ENCODE data around the gene ANKRD23.

ANKRD23 gene

DNA sequence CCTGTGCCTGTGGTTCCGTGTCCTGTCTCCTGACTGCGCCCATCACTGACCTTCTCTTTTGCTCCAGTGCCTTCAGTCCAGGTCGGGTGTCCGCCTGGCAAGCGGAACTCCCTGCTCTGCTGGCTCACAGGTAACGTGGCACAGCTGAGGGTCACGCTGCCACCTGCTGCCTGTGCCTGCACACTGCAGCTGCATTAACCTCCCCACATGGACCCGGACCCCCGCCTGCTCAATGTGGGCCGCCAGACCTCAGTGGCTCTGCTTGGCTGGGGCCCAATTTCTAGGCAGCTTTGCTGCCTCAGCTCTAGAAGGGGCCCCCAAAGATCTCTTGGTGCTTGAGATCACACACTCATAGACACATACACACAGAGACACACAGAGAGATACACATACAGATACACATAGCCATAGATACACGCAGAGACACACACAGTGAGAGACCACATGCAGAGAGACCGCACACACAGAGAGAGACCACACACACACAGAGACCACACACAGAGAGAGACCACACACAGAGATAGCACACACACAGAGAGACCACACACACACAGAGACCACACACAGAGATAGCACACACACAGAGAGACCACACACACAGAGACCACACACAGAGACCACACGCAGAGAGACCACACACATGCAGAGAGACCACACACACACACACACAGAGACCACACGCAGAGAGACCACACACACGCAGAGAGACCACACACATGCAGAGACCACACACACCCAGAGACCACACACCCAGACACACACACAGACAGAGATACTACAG lies 42.6 kb downstream of the ANKRD23 start:
- POLR2A ChIA-PET: no interaction called here
- CTCF ChIA-PET: interaction anchor here (1.0 to 1.8 kb wide), 4 partner anchors 9 to 38 kb away, joined by 5 to 7 read pairs (median 5); partner anchors contain the start of gene CNNM3
- DNase-seq (ENCODE audit: extremely low spot score): peak; percentile 74

DNA sequence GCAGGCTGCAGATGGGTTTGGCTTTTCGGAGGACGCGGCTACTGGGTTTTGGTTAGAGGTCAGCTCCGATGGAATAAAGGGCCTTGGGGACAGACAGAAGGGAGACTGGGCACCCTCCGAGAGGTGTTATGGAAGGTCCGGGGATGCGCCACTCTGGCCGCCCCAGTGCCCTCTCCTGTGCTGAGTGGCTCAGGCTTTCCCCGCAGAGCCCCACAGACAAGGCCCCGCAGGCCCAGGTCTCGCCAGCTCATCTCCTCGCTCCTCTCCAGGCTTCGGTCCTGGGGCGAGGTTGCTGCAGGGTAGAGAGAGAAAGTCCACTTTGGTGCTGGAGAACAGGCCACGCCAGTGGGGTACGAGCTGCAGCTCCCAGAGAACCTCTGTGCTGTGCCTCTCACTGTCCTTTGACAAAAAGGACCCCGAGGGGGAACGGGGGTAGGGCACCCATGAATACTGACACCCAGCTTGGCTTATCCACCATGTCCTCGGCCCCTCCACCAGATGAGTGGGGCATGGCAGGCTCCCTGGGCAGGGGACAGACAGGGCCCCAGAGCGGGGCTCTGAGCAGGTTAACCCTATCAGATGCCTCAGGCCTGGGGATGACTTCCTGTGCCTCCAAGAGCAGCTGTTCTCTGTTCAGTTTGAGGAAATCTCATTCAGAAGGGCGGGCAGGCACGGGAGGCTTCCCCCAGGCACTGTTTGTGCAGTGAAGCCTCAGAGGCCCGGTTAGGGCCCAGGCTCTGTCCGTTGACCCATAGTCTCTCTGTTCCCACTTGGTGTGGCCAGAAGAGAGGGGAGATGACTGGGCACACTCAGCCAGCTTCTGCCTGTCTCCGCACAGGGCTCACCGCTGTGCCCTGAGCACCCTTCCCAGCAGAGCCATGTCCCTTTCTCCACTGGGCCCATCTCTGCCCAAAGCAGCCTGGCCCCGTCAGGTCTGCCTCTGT lies 43.5 kb downstream of the ANKRD23 start:
- no peak for DNase-seq (ENCODE audit: extremely low spot score)
- ChIA-PET POLR2A (no interaction called here), CTCF (interaction anchor here (1.0 to 1.8 kb wide), 6 partner anchors 8 to 37 kb away, joined by 4 to 7 read pairs (median 5); partner anchors contain the start of gene CNNM3)
- TF ChIP-seq TARDBP (IDR thresholded peaks at IDR 0.05) (no peak), LEF1 (IDR thresholded peaks at IDR 0.05; ENCODE audit: borderline replicate concordance) (no peak), FOXM1 (IDR thresholded peaks at IDR 0.05; ENCODE audit: borderline replicate concordance) (no peak)

More for the DNA sequence above, 42.6 kb downstream of the ANKRD23 start:
- TF ChIP-seq SP1 (IDR thresholded peaks at IDR 0.05): no peak
- TF ChIP-seq BHLHE40 (IDR thresholded peaks at IDR 0.05; ENCODE audit: borderline replicate concordance): no peak
- TF ChIP-seq ARNT (IDR thresholded peaks at IDR 0.05): no peak
- TF ChIP-seq NFRKB (IDR thresholded peaks at IDR 0.05): no peak
- no peak for TF ChIP-seq ELF4 (IDR thresholded peaks at IDR 0.05)
- TF ChIP-seq L3MBTL2 (conservative IDR thresholded peaks at IDR 0.05): no peak
- TF ChIP-seq ZNF384 (IDR thresholded peaks at IDR 0.05): no peak
- TF ChIP-seq CTBP1 (IDR thresholded peaks at IDR 0.05; ENCODE audit: borderline replicate concordance): no peak
- no peak for TF ChIP-seq PKNOX1 (IDR thresholded peaks at IDR 0.05)
- TF ChIP-seq FOXK2 (IDR thresholded peaks at IDR 0.05): no peak
- TF ChIP-seq TARDBP (IDR thresholded peaks at IDR 0.05): no peak
- TF ChIP-seq LEF1 (IDR thresholded peaks at IDR 0.05; ENCODE audit: borderline replicate concordance): no peak
- no peak for TF ChIP-seq FOXM1 (IDR thresholded peaks at IDR 0.05; ENCODE audit: borderline replicate concordance)
- no peak for TF ChIP-seq HDGF (IDR thresholded peaks at IDR 0.05; ENCODE audit: borderline replicate concordance)
- TF ChIP-seq SUZ12 (IDR thresholded peaks at IDR 0.05): no peak

DNA sequence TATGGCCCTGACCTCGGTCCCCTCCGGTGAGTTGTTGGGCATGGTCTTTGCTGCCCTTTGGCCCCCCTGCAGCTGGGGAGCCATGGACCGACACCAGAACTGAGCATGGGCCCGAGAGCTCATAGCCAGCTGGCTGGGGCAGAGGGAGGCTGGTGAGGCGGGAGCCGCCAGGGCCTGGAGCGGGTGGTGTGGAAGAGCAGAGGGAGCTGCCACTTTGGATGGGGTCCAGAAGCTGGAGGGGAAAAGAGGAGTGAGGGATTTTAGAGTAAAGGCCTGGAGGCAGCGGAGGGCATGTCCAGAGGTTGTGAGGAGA lies 44.2 kb downstream of the ANKRD23 start:
- TF ChIP-seq BHLHE40 (IDR thresholded peaks at IDR 0.05; ENCODE audit: borderline replicate concordance) (no peak), PKNOX1 (IDR thresholded peaks at IDR 0.05) (no peak), FOXM1 (IDR thresholded peaks at IDR 0.05; ENCODE audit: borderline replicate concordance) (no peak), HDGF (IDR thresholded peaks at IDR 0.05; ENCODE audit: borderline replicate concordance) (no peak), LEF1 (IDR thresholded peaks at IDR 0.05; ENCODE audit: borderline replicate concordance) (no peak), L3MBTL2 (conservative IDR thresholded peaks at IDR 0.05) (no peak), SP1 (IDR thresholded peaks at IDR 0.05) (no peak), FOXK2 (IDR thresholded peaks at IDR 0.05) (no peak), NFRKB (IDR thresholded peaks at IDR 0.05) (no peak), TARDBP (IDR thresholded peaks at IDR 0.05) (no peak), ELF4 (IDR thresholded peaks at IDR 0.05) (no peak)
- no peak for DNase-seq (ENCODE audit: extremely low spot score)
- CTCF ChIA-PET: interaction anchor here (1.0 to 1.8 kb wide), 3 partner anchors 14 to 35 kb away, joined by 4 to 7 read pairs (median 4); no protein-coding TSS in a partner anchor
- POLR2A ChIA-PET: no interaction called here

- TF ChIP-seq ZNF384 (IDR thresholded peaks at IDR 0.05) (no peak), SP1 (IDR thresholded peaks at IDR 0.05) (no peak), CTBP1 (IDR thresholded peaks at IDR 0.05; ENCODE audit: borderline replicate concordance) (no peak), FOXA1 (IDR thresholded peaks at IDR 0.05) (no peak), ELF4 (IDR thresholded peaks at IDR 0.05) (no peak), FOXM1 (IDR thresholded peaks at IDR 0.05; ENCODE audit: borderline replicate concordance) (no peak), ARNT (IDR thresholded peaks at IDR 0.05) (no peak), PKNOX1 (IDR thresholded peaks at IDR 0.05) (no peak), HDGF (IDR thresholded peaks at IDR 0.05; ENCODE audit: borderline replicate concordance) (no peak), TARDBP (IDR thresholded peaks at IDR 0.05) (no peak), SUZ12 (IDR thresholded peaks at IDR 0.05) (no peak), BHLHE40 (IDR thresholded peaks at IDR 0.05; ENCODE audit: borderline replicate concordance) (no peak), NFRKB (IDR thresholded peaks at IDR 0.05) (no peak), L3MBTL2 (conservative IDR thresholded peaks at IDR 0.05) (no peak), LEF1 (IDR thresholded peaks at IDR 0.05; ENCODE audit: borderline replicate concordance) (no peak), FOXK2 (IDR thresholded peaks at IDR 0.05) (no peak)
- CTCF ChIA-PET: interaction anchor here (1.0 to 1.8 kb wide), 2 partner anchors 15 to 35 kb away, joined by 4 to 7 read pairs; no protein-coding TSS in a partner anchor
- DNase-seq (ENCODE audit: extremely low spot score): no peak
- POLR2A ChIA-PET: no interaction called here
Measured at GRCh38 chr2:96798733-96799622, 44.8 kb downstream of the ANKRD23 start.

Data from HEK293T (cell line).